ENCODE data around the gene MORN2.

Gene MORN2

GRCh38 chr2:38875576-38876367, at the start of gene MORN2, which contains the start of gene DHX57:
Gene MORN2 (plus strand): TSS chr2:38875976.
Gene DHX57 (minus strand): TSS chr2:38875934. CDS start chr2:38868405, 7,529 bp downstream.
- DNase-seq: peak; percentile 79 to 84

DNA sequence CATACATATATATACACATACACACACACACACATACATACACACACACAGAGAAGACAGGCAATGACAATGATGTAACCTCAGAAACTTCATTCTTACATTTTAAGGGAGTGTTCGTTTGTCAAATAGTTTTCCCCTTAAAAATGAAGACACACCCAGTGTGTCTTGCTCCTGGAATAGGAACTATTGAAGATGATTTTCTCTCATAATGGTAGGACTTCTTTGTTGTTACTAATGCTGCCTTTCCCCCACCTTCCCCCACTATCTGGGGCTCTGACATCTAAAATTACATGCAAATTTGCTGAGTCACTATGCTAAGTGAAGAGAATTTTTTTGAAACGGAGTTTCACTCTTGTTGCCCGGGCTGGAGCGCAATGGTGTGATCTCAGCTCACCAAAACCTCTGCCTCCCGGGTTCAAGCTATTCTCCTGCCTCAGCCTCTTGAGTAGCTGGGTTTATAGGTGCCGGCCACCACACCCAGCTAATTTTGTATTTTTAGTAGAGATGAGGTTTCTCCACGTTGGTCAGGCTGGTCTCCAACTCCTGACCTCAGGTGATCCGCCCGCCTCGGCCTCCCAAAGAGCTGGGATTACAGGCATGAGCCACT, 48.1 kb upstream of the MORN2 start:
- DNase-seq: peak in 1 of 2 donors; percentile 9

DNA sequence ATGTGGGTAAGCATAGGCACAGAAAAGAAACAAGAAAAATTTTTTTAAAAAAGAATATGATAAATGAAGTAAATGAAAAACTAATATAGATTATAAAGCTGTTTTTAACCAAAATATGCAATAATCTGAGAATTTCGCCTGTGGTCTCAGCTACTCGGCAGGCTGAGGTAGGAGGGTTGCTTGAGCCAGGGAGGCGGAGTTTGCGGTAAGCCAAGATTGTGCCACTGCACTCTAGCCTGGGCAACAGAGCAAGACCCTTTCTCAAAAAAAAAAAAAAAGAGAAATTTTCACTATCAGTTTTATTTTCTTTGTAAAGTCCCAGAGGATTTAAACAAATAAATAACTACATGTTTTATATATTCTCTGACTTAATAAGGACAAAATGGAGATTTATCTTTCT, 47.3 kb upstream of the MORN2 start:
- DNase-seq: no peak

- no peak for DNase-seq
These were observed 45.8 kb upstream of the MORN2 start for GRCh38 chr2:38829971-38830370.

GRCh38 chr2:38830526-38831159, 45.1 kb upstream of the MORN2 start:
- DNase-seq: no peak

- peak in 1 of 2 donors; percentile 24 for DNase-seq
These were observed 40.7 kb upstream of the MORN2 start for GRCh38 chr2:38835015-38835601.

GRCh38 chr2:38835990-38836389, 39.8 kb upstream of the MORN2 start:
- DNase-seq: peak in 1 of 2 donors; percentile 42

GRCh38 chr2:38836791-38837190, 39.0 kb upstream of the MORN2 start:
- DNase-seq: no peak

DNA sequence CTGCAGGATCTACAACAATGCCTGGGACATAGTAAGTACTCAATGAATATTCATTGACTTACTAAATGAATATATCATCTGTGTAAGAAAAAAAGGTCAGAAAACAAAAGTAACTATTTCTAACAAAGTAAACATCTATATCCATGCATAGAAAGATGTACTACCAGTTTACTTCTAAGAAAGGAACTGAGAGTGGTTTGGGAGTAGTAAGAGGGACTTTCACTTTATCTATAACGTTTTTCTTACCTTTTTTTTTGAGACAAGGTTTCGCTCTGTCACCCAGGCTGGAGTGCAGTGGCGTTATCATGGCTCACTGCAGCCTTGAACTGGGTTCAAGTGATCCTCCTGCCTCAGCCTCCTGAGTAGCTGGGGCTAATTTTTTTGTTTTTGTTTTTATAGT, 25.7 kb upstream of the MORN2 start:
- no peak for DNase-seq

DNA sequence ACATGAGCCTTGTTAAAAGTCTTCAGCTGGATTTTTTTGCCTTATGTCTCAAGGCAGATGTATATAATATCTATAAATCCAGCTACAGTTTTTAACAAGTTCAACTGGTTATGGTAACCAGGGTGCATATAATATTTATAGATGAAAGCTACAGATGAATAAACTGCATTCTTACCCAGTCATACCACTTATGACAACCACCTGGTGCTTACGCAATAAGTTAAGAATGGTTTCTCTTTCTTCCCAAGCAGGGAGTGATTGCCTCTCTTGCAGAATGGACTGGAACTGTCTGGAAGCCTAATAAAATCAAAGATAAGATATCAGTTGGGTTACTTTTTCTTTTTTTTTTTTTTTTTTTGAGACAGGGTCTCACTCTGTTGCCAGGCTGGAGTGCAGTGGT, 19.6 kb upstream of the MORN2 start:
- no peak for DNase-seq

- DNase-seq: no peak
These were observed 13.3 kb upstream of the MORN2 start for GRCh38 chr2:38862476-38862875.

GRCh38 chr2:38863061-38863695, 12.6 kb upstream of the MORN2 start:
- DNase-seq: peak in 1 of 2 donors; percentile 1

GRCh38 chr2:38866773-38867443, 8.9 kb upstream of the MORN2 start:
- DNase-seq: no peak

DNA sequence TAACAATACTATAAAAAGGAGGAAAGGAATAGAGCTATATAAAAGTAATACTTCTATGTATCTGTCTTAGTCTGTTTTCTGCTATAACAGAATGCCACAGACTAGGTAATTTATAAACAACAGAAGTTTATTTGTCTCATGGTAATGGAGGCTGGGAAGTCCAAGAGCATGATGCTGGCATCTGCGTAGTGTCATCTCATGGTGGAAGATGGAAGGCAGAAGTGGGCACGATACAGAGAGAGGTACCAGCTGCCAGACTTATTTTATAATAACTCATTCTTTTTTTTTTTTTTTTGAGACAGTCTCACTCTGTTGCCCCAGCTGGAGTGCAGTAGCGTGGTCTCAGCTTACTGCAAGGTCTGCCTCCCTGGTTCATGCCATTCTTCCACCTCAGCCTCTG, 4.3 kb upstream of the MORN2 start:
- DNase-seq: no peak

- DNase-seq: no peak
These were observed 2.0 kb upstream of the MORN2 start for GRCh38 chr2:38873763-38874162.

- DNase-seq: no peak
These were observed 575 bp upstream of the MORN2 start for GRCh38 chr2:38875227-38875575.

- DNase-seq: no peak
These were observed 631 bp downstream of the MORN2 start for GRCh38 chr2:38876407-38876806.

- no peak for DNase-seq
These were observed 10.3 kb downstream of the MORN2 start for GRCh38 chr2:38886063-38886462.

GRCh38 chr2:38887347-38887746, 11.6 kb downstream of the MORN2 start:
- DNase-seq: no peak

DNA sequence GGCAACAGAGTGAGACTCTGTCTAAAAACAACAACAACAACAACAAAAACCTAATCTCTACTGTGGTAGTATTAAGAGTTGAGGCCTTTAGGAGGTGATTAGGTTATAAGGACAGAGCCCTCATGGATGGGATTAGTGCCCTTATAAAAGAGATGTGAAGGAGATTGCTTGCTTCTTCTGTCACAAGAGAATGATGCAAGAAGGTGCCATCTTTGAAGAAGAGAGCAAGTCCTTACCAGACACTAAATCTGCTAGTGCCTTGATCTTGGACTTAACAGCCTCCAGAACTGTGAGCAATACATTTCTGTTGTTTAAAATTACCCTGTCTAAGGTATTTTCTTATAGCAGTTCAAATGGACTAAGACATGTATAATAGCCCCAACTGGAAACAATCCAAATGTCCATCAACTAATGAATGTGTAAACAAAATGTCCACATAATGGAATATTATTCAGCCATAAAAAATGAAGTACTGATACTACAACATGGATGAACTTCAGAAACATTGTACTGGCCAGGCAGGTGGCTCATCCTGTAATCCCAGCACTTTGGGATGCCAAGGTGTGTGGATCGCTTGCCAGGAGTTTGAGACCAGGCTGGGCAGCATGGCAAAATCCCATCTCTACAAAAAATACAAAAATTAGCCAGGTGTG, 12.3 kb downstream of the MORN2 start:
- DNase-seq: no peak

DNA sequence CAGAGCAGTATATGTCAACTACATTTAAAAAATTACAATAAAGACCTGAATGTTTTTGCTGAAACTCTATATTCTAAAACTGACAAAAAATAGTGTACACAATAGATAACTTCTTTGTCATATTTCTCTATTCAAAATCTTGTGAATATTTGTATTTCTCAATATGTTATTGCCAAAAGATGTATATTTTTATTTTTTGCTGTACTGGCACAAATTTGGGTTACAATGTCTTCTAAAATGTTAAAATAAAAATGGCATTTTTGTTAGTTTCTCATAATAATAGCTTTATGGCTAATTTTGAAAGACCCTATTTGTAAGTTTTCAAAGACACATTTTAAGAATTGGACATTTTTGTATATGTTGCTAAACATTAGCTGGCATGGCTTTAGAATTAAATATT, 13.3 kb downstream of the MORN2 start:
- DNase-seq: no peak

DNA sequence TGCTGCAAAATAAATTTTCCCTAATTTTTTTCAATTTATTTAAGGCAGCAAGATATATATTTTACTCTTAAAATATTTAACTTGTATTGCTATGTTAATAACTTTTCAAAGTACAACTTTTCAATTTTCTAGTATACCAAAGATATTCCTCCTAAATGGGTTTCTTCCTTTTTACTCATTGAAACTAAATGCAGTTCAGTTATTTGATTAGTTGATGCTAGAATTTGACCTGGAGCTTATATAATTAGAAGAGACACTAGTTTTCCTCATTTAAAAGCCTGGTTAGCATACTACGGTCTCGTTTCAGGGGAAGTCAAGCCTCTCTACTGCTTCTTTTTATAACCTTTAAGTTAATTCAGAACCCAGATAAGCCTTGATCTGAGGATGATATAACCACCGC, 13.8 kb downstream of the MORN2 start, which contains the start of gene ARHGEF33:
ARHGEF33 (plus strand) TSS at position 301 of the 400 bp plus-strand sequence. CDS start 29,573 bp downstream, outside the sequence.
- no peak for DNase-seq

All from CD4-positive, alpha-beta T cell treated with Interleukin-1 beta for 1 hour (primary cell).